ENCODE data around the gene GTF2H1.

The GTF2H1 gene

DNA sequence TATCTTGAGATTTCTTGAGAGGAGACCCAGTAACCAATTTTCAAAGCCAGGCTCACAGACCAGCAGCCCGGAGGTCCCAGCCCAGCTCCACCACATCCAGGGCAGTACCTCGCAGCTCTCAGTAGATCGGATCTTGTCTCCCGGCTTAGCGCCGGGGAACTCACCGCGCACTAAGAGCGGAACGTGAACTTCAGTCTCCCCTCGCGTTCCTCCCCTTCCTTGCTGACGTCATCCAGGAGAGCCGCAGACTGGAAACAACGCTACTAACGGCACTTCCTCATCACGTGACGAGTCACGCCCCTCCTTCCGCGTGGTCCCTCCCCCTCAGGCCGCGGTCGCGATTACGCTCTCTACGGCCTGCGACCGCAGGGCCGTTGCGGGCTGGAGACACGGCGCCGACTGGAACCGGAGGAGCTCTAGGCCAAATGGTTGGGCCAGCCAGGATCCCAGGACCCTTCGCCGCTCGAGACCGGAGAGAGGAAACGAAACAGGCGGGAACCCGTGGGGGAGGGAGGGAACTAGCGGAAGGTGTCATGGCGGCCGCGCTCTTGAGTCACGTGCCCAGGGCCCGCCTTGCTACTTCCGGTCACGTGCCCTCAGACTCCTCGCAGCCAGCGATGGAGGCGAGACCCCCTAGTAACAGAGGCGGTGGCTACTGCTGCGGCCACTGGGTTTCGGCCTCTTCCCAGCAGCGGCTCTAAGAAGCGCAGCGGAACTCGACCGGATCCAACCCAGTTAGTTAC is at the start of gene GTF2H1, which contains the start of gene HPS5 (continued):
- TF ChIP-seq PRDM2 (tag by site-specific recombination; IDR thresholded peaks at IDR 0.05; ENCODE audit: borderline replicate concordance) (no peak), ZNF791 (tag by site-specific recombination; IDR thresholded peaks at IDR 0.05) (no peak), ZNF660 (tag by site-specific recombination; IDR thresholded peaks at IDR 0.05) (no peak), ZNF571 (tag by site-specific recombination; IDR thresholded peaks at IDR 0.05) (no peak), ZNF16 (tag by site-specific recombination; IDR thresholded peaks at IDR 0.05; ENCODE audit: low read depth) (no peak), ZNF19 (tag by site-specific recombination; IDR thresholded peaks at IDR 0.05; ENCODE audit: low read depth) (no peak), ZNF174 (tag by site-specific recombination; IDR thresholded peaks at IDR 0.05) (no peak), OSR2 (tag by site-specific recombination; IDR thresholded peaks at IDR 0.05) (0 out of 2 replicates have a peak, but pooled peaks have one; percentile 16), PRDM4 (tag by site-specific recombination; IDR thresholded peaks at IDR 0.05) (peak; percentile 47; the same call in 1 of the 2 replicates), GLI4 (tag by site-specific recombination; IDR thresholded peaks at IDR 0.05) (no peak), ZNF184 (tag by site-specific recombination; IDR thresholded peaks at IDR 0.05) (no peak), ZNF707 (tag by site-specific recombination; IDR thresholded peaks at IDR 0.05) (no peak), ZNF175 (tag by site-specific recombination; IDR thresholded peaks at IDR 0.05) (no peak), EGR2 (tag by site-specific recombination; IDR thresholded peaks at IDR 0.05; ENCODE audit: low read depth) (0 out of 2 replicates have a peak, but pooled peaks have one; percentile 9), PRDM1 (tag by site-specific recombination; IDR thresholded peaks at IDR 0.05) (no peak), ZFHX2 (tag by site-specific recombination; conservative IDR thresholded peaks at IDR 0.05) (no peak; the same call in 1 of the 2 replicates), ZNF561 (tag by site-specific recombination; IDR thresholded peaks at IDR 0.05; ENCODE audit: borderline replicate concordance) (no peak)
- TF ChIP-seq, protein P1, sequence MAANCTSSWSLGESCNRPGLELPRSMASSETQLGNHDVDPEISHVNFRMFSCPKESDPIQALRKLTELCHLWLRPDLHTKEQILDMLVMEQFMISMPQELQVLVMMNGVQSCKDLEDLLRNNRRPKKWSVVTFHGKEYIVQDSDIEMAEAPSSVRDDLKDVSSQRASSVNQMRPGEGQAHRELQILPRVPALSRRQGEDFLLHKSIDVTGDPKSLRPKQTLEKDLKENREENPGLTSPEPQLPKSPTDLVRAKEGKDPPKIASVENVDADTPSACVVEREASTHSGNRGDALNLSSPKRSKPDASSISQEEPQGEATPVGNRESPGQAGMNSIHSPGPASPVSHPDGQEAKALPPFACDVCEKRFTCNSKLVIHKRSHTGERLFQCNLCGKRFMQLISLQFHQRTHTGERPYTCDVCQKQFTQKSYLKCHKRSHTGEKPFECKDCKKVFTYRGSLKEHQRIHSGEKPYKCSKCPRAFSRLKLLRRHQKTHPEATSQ (tag by site-specific recombination; IDR thresholded peaks at IDR 0.05) = no peak
- TF ChIP-seq, protein P2, sequence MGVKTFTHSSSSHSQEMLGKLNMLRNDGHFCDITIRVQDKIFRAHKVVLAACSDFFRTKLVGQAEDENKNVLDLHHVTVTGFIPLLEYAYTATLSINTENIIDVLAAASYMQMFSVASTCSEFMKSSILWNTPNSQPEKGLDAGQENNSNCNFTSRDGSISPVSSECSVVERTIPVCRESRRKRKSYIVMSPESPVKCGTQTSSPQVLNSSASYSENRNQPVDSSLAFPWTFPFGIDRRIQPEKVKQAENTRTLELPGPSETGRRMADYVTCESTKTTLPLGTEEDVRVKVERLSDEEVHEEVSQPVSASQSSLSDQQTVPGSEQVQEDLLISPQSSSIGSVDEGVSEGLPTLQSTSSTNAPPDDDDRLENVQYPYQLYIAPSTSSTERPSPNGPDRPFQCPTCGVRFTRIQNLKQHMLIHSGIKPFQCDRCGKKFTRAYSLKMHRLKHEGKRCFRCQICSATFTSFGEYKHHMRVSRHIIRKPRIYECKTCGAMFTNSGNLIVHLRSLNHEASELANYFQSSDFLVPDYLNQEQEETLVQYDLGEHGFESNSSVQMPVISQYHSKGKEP (tag by site-specific recombination; IDR thresholded peaks at IDR 0.05) = no peak
- TF ChIP-seq, protein P3, sequence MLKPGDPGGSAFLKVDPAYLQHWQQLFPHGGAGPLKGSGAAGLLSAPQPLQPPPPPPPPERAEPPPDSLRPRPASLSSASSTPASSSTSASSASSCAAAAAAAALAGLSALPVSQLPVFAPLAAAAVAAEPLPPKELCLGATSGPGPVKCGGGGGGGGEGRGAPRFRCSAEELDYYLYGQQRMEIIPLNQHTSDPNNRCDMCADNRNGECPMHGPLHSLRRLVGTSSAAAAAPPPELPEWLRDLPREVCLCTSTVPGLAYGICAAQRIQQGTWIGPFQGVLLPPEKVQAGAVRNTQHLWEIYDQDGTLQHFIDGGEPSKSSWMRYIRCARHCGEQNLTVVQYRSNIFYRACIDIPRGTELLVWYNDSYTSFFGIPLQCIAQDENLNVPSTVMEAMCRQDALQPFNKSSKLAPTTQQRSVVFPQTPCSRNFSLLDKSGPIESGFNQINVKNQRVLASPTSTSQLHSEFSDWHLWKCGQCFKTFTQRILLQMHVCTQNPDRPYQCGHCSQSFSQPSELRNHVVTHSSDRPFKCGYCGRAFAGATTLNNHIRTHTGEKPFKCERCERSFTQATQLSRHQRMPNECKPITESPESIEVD (tag by site-specific recombination; IDR thresholded peaks at IDR 0.05) = no peak
- TF ChIP-seq, protein P4, sequence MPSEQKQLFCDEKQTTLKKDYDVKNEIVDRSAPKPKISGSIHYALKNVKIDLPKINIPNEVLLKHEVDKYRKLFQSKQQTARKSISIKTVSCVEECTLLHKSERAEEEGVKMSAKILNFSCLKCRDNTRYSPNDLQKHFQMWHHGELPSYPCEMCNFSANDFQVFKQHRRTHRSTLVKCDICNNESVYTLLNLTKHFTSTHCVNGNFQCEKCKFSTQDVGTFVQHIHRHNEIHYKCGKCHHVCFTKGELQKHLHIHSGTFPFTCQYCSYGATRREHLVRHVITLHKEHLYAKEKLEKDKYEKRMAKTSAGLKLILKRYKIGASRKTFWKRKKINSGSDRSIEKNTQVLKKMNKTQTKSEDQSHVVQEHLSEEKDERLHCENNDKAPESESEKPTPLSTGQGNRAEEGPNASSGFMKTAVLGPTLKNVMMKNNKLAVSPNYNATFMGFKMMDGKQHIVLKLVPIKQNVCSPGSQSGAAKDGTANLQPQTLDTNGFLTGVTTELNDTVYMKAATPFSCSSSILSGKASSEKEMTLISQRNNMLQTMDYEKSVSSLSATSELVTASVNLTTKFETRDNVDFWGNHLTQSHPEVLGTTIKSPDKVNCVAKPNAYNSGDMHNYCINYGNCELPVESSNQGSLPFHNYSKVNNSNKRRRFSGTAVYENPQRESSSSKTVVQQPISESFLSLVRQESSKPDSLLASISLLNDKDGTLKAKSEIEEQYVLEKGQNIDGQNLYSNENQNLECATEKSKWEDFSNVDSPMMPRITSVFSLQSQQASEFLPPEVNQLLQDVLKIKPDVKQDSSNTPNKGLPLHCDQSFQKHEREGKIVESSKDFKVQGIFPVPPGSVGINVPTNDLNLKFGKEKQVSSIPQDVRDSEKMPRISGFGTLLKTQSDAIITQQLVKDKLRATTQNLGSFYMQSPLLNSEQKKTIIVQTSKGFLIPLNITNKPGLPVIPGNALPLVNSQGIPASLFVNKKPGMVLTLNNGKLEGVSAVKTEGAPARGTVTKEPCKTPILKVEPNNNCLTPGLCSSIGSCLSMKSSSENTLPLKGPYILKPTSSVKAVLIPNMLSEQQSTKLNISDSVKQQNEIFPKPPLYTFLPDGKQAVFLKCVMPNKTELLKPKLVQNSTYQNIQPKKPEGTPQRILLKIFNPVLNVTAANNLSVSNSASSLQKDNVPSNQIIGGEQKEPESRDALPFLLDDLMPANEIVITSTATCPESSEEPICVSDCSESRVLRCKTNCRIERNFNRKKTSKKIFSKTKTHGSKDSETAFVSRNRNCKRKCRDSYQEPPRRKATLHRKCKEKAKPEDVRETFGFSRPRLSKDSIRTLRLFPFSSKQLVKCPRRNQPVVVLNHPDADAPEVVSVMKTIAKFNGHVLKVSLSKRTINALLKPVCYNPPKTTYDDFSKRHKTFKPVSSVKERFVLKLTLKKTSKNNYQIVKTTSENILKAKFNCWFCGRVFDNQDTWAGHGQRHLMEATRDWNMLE (tag by site-specific recombination; conservative IDR thresholded peaks at IDR 0.05; ENCODE audit: low read depth) = peak; percentile 69

Measured in HEK293 (cell line).